H1 (cell line): ENCODE measurements around the gene NDUFS3. TPM values are rescaled to one million over a fixed set of nuclear protein-coding genes. Genes with fewer than 3 reads are reported as not detected.

ENCODE experiments used
- BACH1 ChIP-seq: IDR thresholded peaks from 2 replicates; pipeline ENCODE4 v1.6.1; 2012; ENCODE audit warnings: low read length, improper control_type of control experiment
- RNF2 ChIP-seq: fragments of 200-900, 300-1000 bp; sonication (generic); IDR thresholded peaks from 2 replicates; pipeline ENCODE4 v1.7.1; 2016; ENCODE audit warnings: borderline replicate concordance, low read depth, mild to moderate bottlenecking, antibody characterized with exemption, low read length; ENCODE audit not compliant: poor library complexity, severe bottlenecking; ENCODE audit errors: missing control alignments
- RXRA ChIP-seq: IDR thresholded peaks from 2 replicates; pipeline ENCODE4 v1.6.1; 2011; ENCODE audit warnings: low read depth, mild to moderate bottlenecking, low read length, moderate library complexity; ENCODE audit not compliant: insufficient read depth
- SUZ12 ChIP-seq: fragments of 200-600 bp; sonication (generic); IDR thresholded peaks from 2 replicates; pipeline ENCODE4 v1.6.1; 2012; ENCODE audit warnings: mild to moderate bottlenecking, inconsistent platforms, low read length, moderate library complexity, mixed read lengths
- TBP ChIP-seq: IDR thresholded peaks from 2 replicates; pipeline ENCODE4 v1.6.1; 2011; ENCODE audit warnings: low read depth, low read length, improper control_type of control experiment
- polyA plus RNA-seq, 7 experiments: library from polyadenylated mRNA; depleted of rRNA in 3 of 7; stranded (reverse) in 5 of 7; unstranded in 2 of 7; fragments of >200 nt in 5 of 7; fragments of 200-250 nt in 2 of 7; gene quantifications; 1 replicate in 5 of 7; 2 replicates in 1 of 7; 4 replicates in 1 of 7; pipeline versions ENCODE4 v1.2.1 to v1.2.3, GENCODE V29; 2011 to 2013; ENCODE audit warnings: missing spikeins in 2 of 7, mixed read lengths in 2 of 7
- total RNA-seq: library from RNA; stranded (reverse); fragmentation: NEBNext Ultra II Directional; extraction: Animal tissue kit (Norgen Biotek cat#: 25700); gene quantifications from 2 replicates; pipeline ENCODE4 v1.2.1, GENCODE V29; 2021

Gene NDUFS3
- total and polyA plus RNA-seq, 2 of the 8 experiments (the other 6 are each of a cell fraction or from before 2014, with no cell fraction given) = 135 to 241 TPM

DNA sequence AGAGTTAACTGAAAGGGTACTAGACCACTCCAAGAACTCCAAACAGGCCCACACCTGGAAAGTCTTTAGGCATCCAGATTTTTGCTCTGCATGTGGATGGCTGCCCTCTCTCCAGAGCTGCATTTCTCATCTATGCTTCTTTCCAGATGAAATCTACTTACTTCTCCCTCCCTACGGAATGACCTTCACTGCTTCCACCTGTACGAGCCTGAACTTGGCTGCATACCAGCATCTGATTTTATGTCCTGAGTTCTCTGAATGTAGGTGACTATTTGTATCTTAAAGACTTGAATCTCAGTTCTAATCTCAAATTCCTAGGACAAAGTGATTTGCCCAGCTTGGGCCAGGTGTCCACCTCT is 39.2 kb upstream of the NDUFS3 start (continued):
- TF ChIP-seq SUZ12 (no peak), BACH1 (no peak), RXRA (no peak), TBP (no peak), RNF2 (no peak)
